Inflammatory macrophage treated with lipopolysaccharide for 4 hours (primary cell): ENCODE measurements around the gene SMPD1.

Source experiments
- DNase-seq: peaks from one replicate; pipeline ENCODE4 v3.0.0-alpha.2; 2020

Gene SMPD1

GRCh38 chr11:6389905-6390717, at the start of gene SMPD1:
Gene SMPD1, plus strand, starts transcription at chr11:6390474. Its CDS starts 125 bp downstream, at chr11:6390599.
- peak; percentile 94 for DNase-seq

- DNase-seq = no peak
Measured at GRCh38 chr11:6345366-6345765, 44.9 kb upstream of the SMPD1 start.

GRCh38 chr11:6350043-6350442, 40.2 kb upstream of the SMPD1 start:
- DNase-seq = no peak

- no peak for DNase-seq
Measured at GRCh38 chr11:6350486-6350885, 39.8 kb upstream of the SMPD1 start.

- no peak for DNase-seq
Measured at GRCh38 chr11:6351782-6352382, 38.4 kb upstream of the SMPD1 start.

- peak; percentile 54 for DNase-seq
Measured at GRCh38 chr11:6353367-6353987, 36.8 kb upstream of the SMPD1 start.

GRCh38 chr11:6354651-6355485, 35.4 kb upstream of the SMPD1 start:
- no peak for DNase-seq

GRCh38 chr11:6356503-6357055, 33.7 kb upstream of the SMPD1 start:
- DNase-seq = no peak

GRCh38 chr11:6357222-6357621, 33.1 kb upstream of the SMPD1 start:
- DNase-seq = peak; percentile 93

GRCh38 chr11:6360183-6360582, 30.1 kb upstream of the SMPD1 start:
- DNase-seq = no peak

- DNase-seq = no peak
Measured at GRCh38 chr11:6362185-6362872, 27.9 kb upstream of the SMPD1 start.

GRCh38 chr11:6362873-6363678, 27.2 kb upstream of the SMPD1 start:
- peak; percentile 73 for DNase-seq

GRCh38 chr11:6365659-6366058, 24.6 kb upstream of the SMPD1 start:
- DNase-seq = no peak

- no peak for DNase-seq
Measured at GRCh38 chr11:6371825-6372224, 18.4 kb upstream of the SMPD1 start.

- DNase-seq = peak; percentile 45
Measured at GRCh38 chr11:6377902-6378639, 12.2 kb upstream of the SMPD1 start.

GRCh38 chr11:6378640-6378989, 11.7 kb upstream of the SMPD1 start:
- DNase-seq = no peak

GRCh38 chr11:6385046-6385777, 5.1 kb upstream of the SMPD1 start:
- no peak for DNase-seq

- DNase-seq = no peak
Measured at GRCh38 chr11:6387811-6388599, 2.3 kb upstream of the SMPD1 start.

GRCh38 chr11:6388748-6389147, 1.5 kb upstream of the SMPD1 start:
- DNase-seq = no peak
